Gastrocnemius medialis (tissue), 4 donors: ENCODE measurements around the gene IL34. TPM values are rescaled to one million over a fixed set of nuclear protein-coding genes. Genes with fewer than 3 reads are reported as not detected.
"Not testable (repeated sequence)": the region's sequence is repeated elsewhere in the genome, so short reads cannot be mapped to it uniquely, and the experiment has no call there.

Source experiments
- ATAC-seq, 2 donors: fragments of 150-250 bp; one replicate each; pipeline ENCODE4 v1.9.1; 2016
- DNase-seq, 2 donors: peaks; one replicate each; pipeline ENCODE4 v3.0.0-alpha.2; 2019
- H3K27ac ChIP-seq, 4 donors: fragments of 200-600 bp; sonication (generic); 1 replicate in 1 of 4; 2 replicates in 3 of 4; pipeline ENCODE4 v1.5.1; 2016 to 2018; ENCODE audit warnings: mild to moderate bottlenecking in 2 of 4, moderate library complexity in 1 of 4
- H3K27me3 ChIP-seq, 3 donors: fragments of 200-600 bp; sonication (generic) in 2 of 3; 1 replicate in 1 of 3; 2 replicates in 2 of 3; pipeline versions ENCODE4 v1.5.1 to v1.6.0; 2016 to 2019; ENCODE audit warnings: mild to moderate bottlenecking in 1 of 3, moderate library complexity in 1 of 3
- H3K36me3 ChIP-seq, 2 donors: fragments of 200-600 bp; sonication (generic) in 1 of 2; one replicate each; pipeline ENCODE4 v1.5.1; 2017 to 2018
- H3K4me1 ChIP-seq, 2 donors: fragments of 200-600 bp; sonication (generic) in 1 of 2; one replicate each; pipeline ENCODE4 v1.5.1; 2016 to 2017; ENCODE audit warnings: mild to moderate bottlenecking in 2 of 2
- H3K4me3 ChIP-seq, 4 donors: fragments of 200-600 bp; sonication (generic) in 3 of 4; 1 replicate in 1 of 4; 2 replicates in 3 of 4; pipeline ENCODE4 v1.5.1; 2016 to 2019; ENCODE audit warnings: mild to moderate bottlenecking in 2 of 4
- H3K9me3 ChIP-seq, 3 donors: fragments of 200-600 bp; sonication (generic) in 2 of 3; 1 replicate in 1 of 3; 2 replicates in 2 of 3; pipeline ENCODE4 v1.5.1; 2016 to 2019
- CTCF ChIP-seq, 5 experiments: fragments of 450-650 bp in 3 of 5; fragments of 200-600 bp in 2 of 5; sonication (generic) in 2 of 5; IDR thresholded peaks in 4 of 5; conservative IDR thresholded peaks in 1 of 5; 1 replicate in 4 of 5; 2 replicates in 1 of 5; pipeline ENCODE4 v1.5.1; 2016 to 2019; ENCODE audit warnings: antibody characterized with exemption in 5 of 5, mild to moderate bottlenecking in 3 of 5, moderate library complexity in 3 of 5
- POLR2A ChIP-seq, 2 donors: fragments of 450-650 bp; IDR thresholded peaks; one replicate each; pipeline ENCODE4 v1.6.1; 2017; ENCODE audit warnings: antibody characterized with exemption in 2 of 2, mild to moderate bottlenecking in 2 of 2, moderate library complexity in 2 of 2
- in situ Hi-C, 4 donors: fragments of 200-750 bp; cut with MboI; loops; one replicate each; pipeline versions ENCODE4 v1.15.0 to v1.8.0; 2017; ENCODE audit warnings: low sequenced_read_pairs in 4 of 4
- intact Hi-C: fragments of 100-400 bp; cut with DNase I; formaldehyde crosslinking; loops from one replicate; pipeline ENCODE4 v1.15.1; 2023; ENCODE audit warnings: low total_unique reads
- total RNA-seq, 4 donors: library from RNA; depleted of rRNA; stranded (reverse); fragments of >200 nt; gene quantifications; one replicate each; pipeline versions ENCODE4 v1.1.0 to v1.2.3, GENCODE V29; 2016

The IL34 gene
- total RNA-seq, 4 donors from 2014 or later = 0.71 to 93.0 (median 22.1) TPM

- ATAC-seq = peak; percentile 62 to 84
- H3K4me3 ChIP-seq = no peak overlapping the region
These were observed 7.3 kb upstream of the IL34 start for GRCh38 chr16:70638814-70639792.

GRCh38 chr16:70642633-70643032 is 3.7 kb upstream of the IL34 start:
- intact Hi-C loops (no loop called here), in situ Hi-C loops (loop anchor here in 1 of 4 donors (25.0 kb wide), 1 partner anchor 280 kb away; no protein-coding TSS in a partner anchor)
- Histone ChIP-seq H3K27me3 (no peaks in the 10 kb centered on the region), H3K9me3 (no peaks in the 10 kb centered on the region), H3K27ac (no peak overlapping the region), H3K4me3 (no peak overlapping the region), H3K36me3 (no peaks in the 10 kb centered on the region), H3K4me1 (peaks cover 13 to 18% of the 10 kb centered on the region in 2 donors)
- DNase-seq (no peak), ATAC-seq (no peak)
- TF ChIP-seq CTCF (IDR thresholded peaks at IDR 0.05 in 4 of 5, conservative IDR thresholded peaks at IDR 0.05 in 1 of 5) = no peak
- TF ChIP-seq POLR2A (IDR thresholded peaks at IDR 0.05) = no peak

More at GRCh38 chr16:70638814-70639792, 7.3 kb upstream of the IL34 start:
- Histone ChIP-seq H3K27ac (peak overlapping the region in 1 of 4 donors; percentile 15), H3K9me3 (no peaks in the 10 kb centered on the region), H3K27me3 (no peaks in the 10 kb centered on the region), H3K36me3 (no peaks in the 10 kb centered on the region), H3K4me1 (no peaks in the 10 kb centered on the region)
- intact Hi-C loops = no loop called here
- TF ChIP-seq CTCF (IDR thresholded peaks at IDR 0.05 in 4 of 5, conservative IDR thresholded peaks at IDR 0.05 in 1 of 5) (no peak), POLR2A (IDR thresholded peaks at IDR 0.05) (no peak)
- no peak for DNase-seq
- in situ Hi-C loops = loop anchor here in 1 of 4 donors (25.0 kb wide), 1 partner anchor 277 kb away; no protein-coding TSS in a partner anchor

- H3K4me3 ChIP-seq, intact Hi-C loops, H3K36me3 ChIP-seq, ATAC-seq, H3K9me3 ChIP-seq, H3K27ac ChIP-seq, H3K27me3 ChIP-seq, DNase-seq: not testable (repeated sequence)
- H3K4me1 ChIP-seq = peaks cover 13 to 18% of the 10 kb centered on the region in 2 donors
- in situ Hi-C loops = loop anchor here in 1 of 4 donors (25.0 kb wide), 1 partner anchor 281 kb away; no protein-coding TSS in a partner anchor
These were observed 3.1 kb upstream of the IL34 start for GRCh38 chr16:70643264-70643663.

GRCh38 chr16:70644763-70645597 is 1.4 kb upstream of the IL34 start:
- no peak for DNase-seq
- Histone ChIP-seq H3K9me3 (no peaks in the 10 kb centered on the region), H3K4me3 (no peak overlapping the region), H3K27ac (peak overlapping the region in 2 of 4 donors; percentile 93 to 94), H3K27me3 (no peaks in the 10 kb centered on the region), H3K36me3 (no peaks in the 10 kb centered on the region), H3K4me1 (peaks cover 13 to 18% of the 10 kb centered on the region in 2 donors)
- intact Hi-C loops = no loop called here
- in situ Hi-C loops = loop anchor here in 2 of 4 donors (5.0 to 25.0 kb wide), 2 partner anchors 113 to 283 kb away; no protein-coding TSS in a partner anchor
- TF ChIP-seq POLR2A (IDR thresholded peaks at IDR 0.05) = no peak
- no peak for TF ChIP-seq CTCF (IDR thresholded peaks at IDR 0.05 in 4 of 5, conservative IDR thresholded peaks at IDR 0.05 in 1 of 5)
- ATAC-seq = no peak
